ENCODE data around the gene CCDC175. TPM values are rescaled to one million over a fixed set of nuclear protein-coding genes. Genes with fewer than 3 reads are reported as not detected.

CCDC175 gene
- total RNA-seq, 1 experiment from 2014 or later, result not detected

DNA sequence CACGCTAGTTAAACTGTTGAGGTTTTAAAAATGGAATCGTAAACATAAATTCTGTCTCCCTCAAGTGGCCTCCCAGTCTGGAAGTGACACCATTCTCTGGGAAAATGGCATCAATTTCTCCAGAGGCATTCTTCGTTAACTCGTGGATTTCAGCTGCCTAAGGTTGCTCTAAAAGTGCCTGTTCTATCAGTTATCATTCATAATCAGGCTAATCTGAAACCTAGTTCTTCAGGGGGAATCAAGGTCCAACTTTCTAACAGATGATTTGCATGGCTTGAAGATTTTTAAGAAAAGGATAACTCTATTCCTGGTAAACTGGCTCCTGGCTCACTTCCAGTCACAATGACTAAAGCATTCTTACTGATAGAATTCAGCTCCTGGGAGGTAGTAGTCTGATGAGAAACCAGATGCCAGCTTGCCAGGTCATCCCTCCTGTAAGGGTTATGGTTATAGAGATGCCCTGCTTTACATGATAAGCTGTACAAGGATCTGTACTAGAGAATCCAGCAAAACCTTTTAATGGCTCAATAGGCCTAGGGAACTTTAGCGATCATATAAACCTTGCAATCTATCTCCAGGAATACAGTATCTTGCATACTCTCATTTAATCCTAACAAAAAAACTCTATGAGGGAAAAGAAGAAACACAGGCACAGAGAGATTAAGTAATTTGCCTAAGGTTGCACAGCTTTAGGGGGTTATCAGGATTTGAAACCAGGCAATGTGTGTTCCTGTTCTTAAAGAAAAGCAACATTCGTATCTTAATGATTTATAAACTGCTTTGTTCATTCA lies 93.9 kb downstream of the CCDC175 start:
- peak; percentile 89 for DNase-seq (ENCODE audit: low read depth)

DNA sequence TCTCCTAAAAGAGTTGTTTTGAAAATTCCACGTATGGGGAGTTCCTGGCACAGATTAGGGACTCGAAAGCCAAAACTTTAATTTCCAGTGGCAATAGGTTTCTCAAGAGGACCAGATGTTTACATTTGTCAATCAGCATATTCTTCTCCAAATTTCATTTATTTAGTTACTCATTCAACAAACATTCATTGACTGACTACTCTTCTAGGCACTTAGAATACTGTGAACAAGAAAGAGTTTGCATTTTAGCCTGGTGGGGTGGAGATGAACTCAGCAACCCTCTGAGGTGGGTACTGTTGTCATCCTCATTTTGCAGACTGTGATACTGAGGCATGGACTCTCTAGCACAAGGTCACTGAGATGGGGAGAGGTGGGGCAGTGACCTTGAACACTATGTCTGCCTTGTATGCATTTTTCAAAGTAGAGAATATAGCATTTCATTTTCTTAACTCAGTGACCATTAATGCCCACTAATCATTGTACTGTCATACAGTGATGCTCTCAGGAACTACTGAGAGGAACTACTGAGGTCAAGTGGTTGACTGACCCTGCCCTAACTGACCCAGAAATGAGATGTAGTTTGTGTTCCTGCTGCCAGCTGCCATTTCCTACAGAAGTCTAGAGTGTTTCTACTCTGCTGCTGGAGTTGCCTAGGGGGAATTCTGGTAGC lies 94.6 kb downstream of the CCDC175 start:
- DNase-seq (ENCODE audit: low read depth), result peak; percentile 75

- DNase-seq (ENCODE audit: low read depth), result no peak
Observed at GRCh38 chr14:59481407-59481806, 95.2 kb downstream of the CCDC175 start.

DNA sequence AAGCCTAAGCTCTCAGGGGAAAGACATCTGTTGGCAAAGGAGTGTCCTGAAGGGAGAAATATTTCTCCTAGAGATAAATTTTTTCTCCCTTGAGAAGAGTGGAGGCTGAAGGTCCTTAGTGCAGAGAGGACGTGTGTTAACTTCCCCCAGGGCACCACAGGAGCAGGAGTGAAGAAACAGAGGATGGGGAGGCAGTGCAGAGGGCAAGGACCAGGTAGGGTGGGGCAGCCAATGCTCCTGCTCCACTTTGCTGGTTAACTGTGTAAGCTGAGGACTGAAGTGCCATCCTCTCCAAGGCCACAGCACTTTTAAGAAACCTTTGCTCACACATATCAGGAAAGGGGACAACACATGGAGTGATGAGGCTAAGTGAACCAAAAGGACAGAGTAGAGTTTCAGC lies 96.4 kb downstream of the CCDC175 start:
- no peak for DNase-seq (ENCODE audit: low read depth)

GRCh38 chr14:59478540-59478939 lies 98.1 kb downstream of the CCDC175 start:
- no peak for DNase-seq (ENCODE audit: low read depth)

GRCh38 chr14:59475709-59476108 lies 100.9 kb downstream of the CCDC175 start:
- DNase-seq (ENCODE audit: low read depth), result no peak

GRCh38 chr14:59474172-59474571 lies 102.4 kb downstream of the CCDC175 start:
- DNase-seq (ENCODE audit: low read depth), result peak; percentile 89

GRCh38 chr14:59465316-59466135 lies 111.1 kb downstream of the CCDC175 start, which contains the start of gene GPR135:
TSS of gene GPR135 (minus strand) at chr14:59465380. CDS start at chr14:59465226, 154 bp downstream.
- DNase-seq (ENCODE audit: low read depth), result no peak

- DNase-seq (ENCODE audit: low read depth), result peak; percentile 12
Observed at GRCh38 chr14:59464486-59465315, 111.9 kb downstream of the CCDC175 start.

GRCh38 chr14:59463787-59464485 lies 112.7 kb downstream of the CCDC175 start:
- DNase-seq (ENCODE audit: low read depth), result no peak

- DNase-seq (ENCODE audit: low read depth), result no peak
Observed at GRCh38 chr14:59461891-59462290, 114.7 kb downstream of the CCDC175 start.

- DNase-seq (ENCODE audit: low read depth), result no peak
Observed at GRCh38 chr14:59460378-59460777, 116.2 kb downstream of the CCDC175 start.

- DNase-seq (ENCODE audit: low read depth), result no peak
Observed at GRCh38 chr14:59458486-59458885, 118.1 kb downstream of the CCDC175 start.

GRCh38 chr14:59455411-59455810 lies 121.2 kb downstream of the CCDC175 start:
- peak; percentile 34 for DNase-seq (ENCODE audit: low read depth)

Other genes starting within 250 kb of the CCDC175 start
- gene GPR135, start 111.4 kb downstream of the CCDC175 start, total RNA-seq (2014; rRNA removed), result 2.5 and 3.0 TPM in 2 replicates
- gene L3HYPDH, start 92.4 kb downstream of the CCDC175 start, total RNA-seq (2014; rRNA removed), result 39.6 and 41.6 TPM in 2 replicates
- gene JKAMP, start 92.3 kb downstream of the CCDC175 start, total RNA-seq (2014; rRNA removed), result 120 and 141 TPM in 2 replicates

Measured in LHCN-M2 (cell line).